ENCODE results near the gene GPR132. TPM values are rescaled to one million over a fixed set of nuclear protein-coding genes. Genes with fewer than 3 reads are reported as not detected.

The GPR132 gene
- total RNA-seq, 3 donors from 2014 or later (not counting 1 experiment from before 2014, with no cell fraction given): 18.2 to 30.3 (median 26.7) TPM

GRCh38 chr14:105067140-105067968, 2.1 kb upstream of the GPR132 start:
- Mint-ChIP-seq H3K4me1 (peaks cover 26 to 55% of the 10 kb centered on the region in 2 donors), H3K27ac (peak overlapping the region; percentile 96), H3K27me3 (ENCODE audit: low read depth in 2 of 2) (no peaks in the 10 kb centered on the region), H3K9me3 (no peaks in the 10 kb centered on the region), H3K4me3 (no peak overlapping the region), H3K36me3 (no peaks in the 10 kb centered on the region)
- H3K27me3 ChIP-seq (ENCODE audit: control insufficient read depth, insufficient read depth, low read length): no peaks in the 10 kb centered on the region
- ATAC-seq (no peak), DNase-seq (peak in 1 of 2 donors; percentile 81)
- no peak for TF ChIP-seq CTCF (IDR thresholded peaks at IDR 0.05)
- 61% methylated on average over 18 of the region's 18 CpGs for WGBS (ENCODE audit: insufficient coverage)
- no peaks in the 10 kb centered on the region for H3K9me3 ChIP-seq (ENCODE audit: control insufficient read depth, insufficient read depth, low read length)
- H3K4me3 ChIP-seq (ENCODE audit: low read length): no peak overlapping the region
- intact Hi-C loops (cut with micrococcal nuclease): no loop called here
- H3K27ac ChIP-seq (ENCODE audit: low read length): peak overlapping the region; percentile 99
- no peaks in the 10 kb centered on the region for H3K36me3 ChIP-seq (ENCODE audit: control insufficient read depth, insufficient read depth, low read length)
- H3K4me1 ChIP-seq (ENCODE audit: control insufficient read depth, insufficient read depth, low read length): peaks cover 85% of the 10 kb centered on the region

GRCh38 chr14:105066240-105067071, 1.2 kb upstream of the GPR132 start:
- Mint-ChIP-seq H3K27me3 (ENCODE audit: low read depth in 2 of 2) (no peaks in the 10 kb centered on the region), H3K27ac (peak overlapping the region; percentile 96), H3K4me3 (peak overlapping the region; percentile 94), H3K9me3 (no peaks in the 10 kb centered on the region), H3K4me1 (peaks cover 35 to 60% of the 10 kb centered on the region in 2 donors), H3K36me3 (no peaks in the 10 kb centered on the region)
- 75% methylated on average over 28 of the region's 28 CpGs for WGBS (ENCODE audit: insufficient coverage)
- DNase-seq (peak in 1 of 2 donors; percentile 52), ATAC-seq (no peak)
- no peak for TF ChIP-seq CTCF (IDR thresholded peaks at IDR 0.05)
- Histone ChIP-seq H3K27ac (ENCODE audit: low read length) (peak overlapping the region; percentile 99), H3K36me3 (ENCODE audit: control insufficient read depth, insufficient read depth, low read length) (no peaks in the 10 kb centered on the region), H3K9me3 (ENCODE audit: control insufficient read depth, insufficient read depth, low read length) (no peaks in the 10 kb centered on the region), H3K4me1 (ENCODE audit: control insufficient read depth, insufficient read depth, low read length) (peaks cover 92% of the 10 kb centered on the region), H3K27me3 (ENCODE audit: control insufficient read depth, insufficient read depth, low read length) (no peaks in the 10 kb centered on the region), H3K4me3 (ENCODE audit: low read length) (no peak overlapping the region)
- intact Hi-C loops (cut with micrococcal nuclease): no loop called here

- ATAC-seq: peak in 1 of 3 donors; percentile 8
- 5% methylated on average over 12 of the region's 12 CpGs for WGBS (ENCODE audit: insufficient coverage)
- no peaks in the 10 kb centered on the region for H3K36me3 ChIP-seq (ENCODE audit: control insufficient read depth, insufficient read depth, low read length)
Observed at GRCh38 chr14:105064721-105065143, 498 bp downstream of the GPR132 start.

More at GRCh38 chr14:105064721-105065143, 498 bp downstream of the GPR132 start:
- no peaks in the 10 kb centered on the region for H3K9me3 Mint-ChIP-seq
- H3K27me3 Mint-ChIP-seq (ENCODE audit: low read depth in 2 of 2): no peaks in the 10 kb centered on the region
- Histone ChIP-seq H3K4me3 (ENCODE audit: low read length) (peak overlapping the region; percentile 79), H3K27me3 (ENCODE audit: control insufficient read depth, insufficient read depth, low read length) (no peaks in the 10 kb centered on the region), H3K9me3 (ENCODE audit: control insufficient read depth, insufficient read depth, low read length) (no peaks in the 10 kb centered on the region), H3K4me1 (ENCODE audit: control insufficient read depth, insufficient read depth, low read length) (peaks cover 92% of the 10 kb centered on the region), H3K27ac (ENCODE audit: low read length) (peak overlapping the region; percentile 99)
- no peak for TF ChIP-seq CTCF (IDR thresholded peaks at IDR 0.05)
- H3K4me1 Mint-ChIP-seq: peaks cover 45 to 73% of the 10 kb centered on the region in 2 donors
- intact Hi-C loops (cut with micrococcal nuclease): loop anchor here (2.0 kb wide), 1 partner anchor 22 kb away; no protein-coding TSS in a partner anchor
- DNase-seq: peak in 1 of 2 donors; percentile 63
- H3K36me3 Mint-ChIP-seq: no peaks in the 10 kb centered on the region
- H3K4me3 Mint-ChIP-seq: peak overlapping the region; percentile 94
- H3K27ac Mint-ChIP-seq: peak overlapping the region; percentile 96
